DND-41 (cell line): Measurements from ENCODE around the gene IL20RB.

ENCODE experiments used
- CTCF ChIP-seq: IDR thresholded peaks from 2 replicates; pipeline ENCODE4 v1.5.1; 2012; ENCODE audit warnings: borderline replicate concordance, low read length, moderate library complexity, mild to moderate bottlenecking; ENCODE audit not compliant: poor library complexity, severe bottlenecking; ENCODE audit errors: extremely low read depth
- EZH2 ChIP-seq: IDR thresholded peaks from 3 replicates; pipeline ENCODE4 v1.6.1; 2012; ENCODE audit warnings: borderline replicate concordance, low read depth, mild to moderate bottlenecking, moderate library complexity, low read length, inconsistent platforms; ENCODE audit not compliant: severe bottlenecking

GRCh38 chr3:136984837-136985236 is 27.1 kb downstream of the IL20RB start:
- TF ChIP-seq EZH2, result no peak
- no peak for TF ChIP-seq CTCF
